GM23248 (cell line): ENCODE data around the gene ERAL1.

ENCODE experiments used
- EZH2 ChIP-seq: fragments of 200-600 bp; sonication (generic); IDR thresholded peaks from 2 replicates; pipeline ENCODE4 v1.6.1; 2018; ENCODE audit warnings: antibody characterized with exemption, mild to moderate bottlenecking; ENCODE audit not compliant: insufficient read depth, poor library complexity, severe bottlenecking
- EZH2phosphoT487 ChIP-seq: fragments of 200-600 bp; sonication (generic); IDR thresholded peaks from 2 replicates; pipeline ENCODE4 v1.6.1; 2018; ENCODE audit warnings: antibody characterized with exemption, moderate library complexity, mild to moderate bottlenecking, low read depth; ENCODE audit not compliant: insufficient read depth

- no peak for TF ChIP-seq EZH2
- TF ChIP-seq EZH2phosphoT487 = no peak
Observed at GRCh38 chr17:28907709-28908475, 53.1 kb downstream of the ERAL1 start.
